ENCODE measurements around the gene CBY1. TPM values are rescaled to one million over a fixed set of nuclear protein-coding genes. Genes with fewer than 3 reads are reported as not detected.

Gene CBY1
- total and polyA plus RNA-seq, 9 of the 15 experiments (the other 6 are each of a cell fraction or from before 2014, with no cell fraction given) = 5.7 to 19.7 (median 10.8) TPM

- TF ChIP-seq MGA (IDR thresholded peaks at IDR 0.05) (no peak), SMARCA5 (IDR thresholded peaks at IDR 0.05) (no peak), DDX20 (tag; IDR thresholded peaks at IDR 0.05; ENCODE audit: low read depth) (no peak), MEF2D (tag; conservative IDR thresholded peaks at IDR 0.05; ENCODE audit: low read depth) (no peak)
Measured at GRCh38 chr22:38712486-38713207, 56.2 kb downstream of the CBY1 start (continued).
